Hepatocyte (in vitro differentiated cells): ENCODE results near the gene HLA-DPB1. TPM values are rescaled to one million over a fixed set of nuclear protein-coding genes. Genes with fewer than 3 reads are reported as not detected.
A peak's percentile ranks its signal among the peaks of the same experiment; 100 is the strongest.

Experiments
- DNase-seq: peaks from one replicate; pipeline ENCODE4 v3.0.0-alpha.2; 2016; ENCODE audit warnings: low spot score
- H2AFZ ChIP-seq: fragments of 200-600 bp; sonication (generic); 2 replicates; pipeline ENCODE4 v1.6.0; 2016; ENCODE audit warnings: antibody characterized with exemption, mild to moderate bottlenecking
- H3K27ac ChIP-seq: fragments of 200-600 bp; sonication (generic); 2 replicates; pipeline ENCODE4 v1.5.1; 2016; ENCODE audit warnings: mild to moderate bottlenecking
- H3K27me3 ChIP-seq: fragments of 200-600 bp; sonication (generic); 2 replicates; pipeline ENCODE4 v1.6.1; 2016
- H3K36me3 ChIP-seq: fragments of 200-600 bp; sonication (generic); replicated peaks from 2 replicates; pipeline ENCODE4 v1.5.1; 2016; ENCODE audit warnings: low read depth; ENCODE audit not compliant: insufficient read depth
- H3K4me1 ChIP-seq: fragments of 200-600 bp; sonication (generic); 2 replicates; pipeline ENCODE4 v1.5.1; 2016; ENCODE audit warnings: mild to moderate bottlenecking, moderate library complexity; ENCODE audit not compliant: insufficient read depth
- H3K4me2 ChIP-seq: fragments of 200-600 bp; sonication (generic); 2 replicates; pipeline ENCODE4 v1.6.0; 2016
- H3K4me3 ChIP-seq: fragments of 200-600 bp; sonication (generic); 2 replicates; pipeline ENCODE4 v1.5.1; 2016; ENCODE audit warnings: mild to moderate bottlenecking
- H3K79me2 ChIP-seq: fragments of 200-600 bp; sonication (generic); 2 replicates; pipeline ENCODE4 v1.6.0; 2017; ENCODE audit warnings: mild to moderate bottlenecking
- H3K9me2 ChIP-seq: fragments of 200-600 bp; sonication (generic); replicated peaks from 2 replicates; pipeline ENCODE4 v1.6.0; 2017; ENCODE audit warnings: mild to moderate bottlenecking; ENCODE audit not compliant: insufficient read depth
- H3K9me3 ChIP-seq: fragments of 200-600 bp; sonication (generic); 2 replicates; pipeline ENCODE4 v1.5.1; 2016; ENCODE audit warnings: low read depth, mild to moderate bottlenecking
- H4K20me1 ChIP-seq: fragments of 200-600 bp; sonication (generic); 2 replicates; pipeline ENCODE4 v1.6.0; 2016; ENCODE audit warnings: mild to moderate bottlenecking; ENCODE audit not compliant: insufficient read depth, poor library complexity, severe bottlenecking
- EZH2 ChIP-seq: fragments of 200-600 bp; sonication (generic); IDR thresholded peaks from 2 replicates; pipeline ENCODE4 v1.6.1; 2016; ENCODE audit warnings: antibody characterized with exemption, mild to moderate bottlenecking, borderline replicate concordance
- EZH2phosphoT487 ChIP-seq: fragments of 200-600 bp; sonication (generic); IDR thresholded peaks from one replicate; pipeline ENCODE4 v1.6.1; 2018; ENCODE audit warnings: antibody characterized with exemption, mild to moderate bottlenecking, low read depth, moderate library complexity; ENCODE audit not compliant: unreplicated experiment, severe bottlenecking
- WGBS: methylation state at CpG from one replicate; pipeline ENCODE4 v1.1.6; 2016; ENCODE audit warnings: low lambda C conversion rate; ENCODE audit errors: missing lambda C conversion rate; 5-methylcytosine and 5-hydroxymethylcytosine counted together
- polyA plus RNA-seq: library from polyadenylated mRNA; unstranded; fragments of >200 nt; fragmentation: Nextera tagmentation; extraction: Ambion mirVana; gene quantifications from 2 replicates; pipeline ENCODE4 v1.2.1, GENCODE V29; 2016
- total RNA-seq: library from RNA; depleted of rRNA; stranded (reverse); fragments of >200 nt; gene quantifications from 2 replicates; pipeline ENCODE4 v1.2.3, GENCODE V29; 2014
- TF ChIP-seq, protein P1 (sequence below): fragments of 200-600 bp; sonication (generic); IDR thresholded peaks from 2 replicates; pipeline ENCODE4 v1.5.1; 2016; ENCODE audit warnings: antibody characterized with exemption, mild to moderate bottlenecking; ENCODE audit not compliant: poor library complexity

The HLA-DPB1 gene
- total and polyA plus RNA-seq, 2 experiments from 2014 or later = 12.4 to 22.1 TPM

DNA sequence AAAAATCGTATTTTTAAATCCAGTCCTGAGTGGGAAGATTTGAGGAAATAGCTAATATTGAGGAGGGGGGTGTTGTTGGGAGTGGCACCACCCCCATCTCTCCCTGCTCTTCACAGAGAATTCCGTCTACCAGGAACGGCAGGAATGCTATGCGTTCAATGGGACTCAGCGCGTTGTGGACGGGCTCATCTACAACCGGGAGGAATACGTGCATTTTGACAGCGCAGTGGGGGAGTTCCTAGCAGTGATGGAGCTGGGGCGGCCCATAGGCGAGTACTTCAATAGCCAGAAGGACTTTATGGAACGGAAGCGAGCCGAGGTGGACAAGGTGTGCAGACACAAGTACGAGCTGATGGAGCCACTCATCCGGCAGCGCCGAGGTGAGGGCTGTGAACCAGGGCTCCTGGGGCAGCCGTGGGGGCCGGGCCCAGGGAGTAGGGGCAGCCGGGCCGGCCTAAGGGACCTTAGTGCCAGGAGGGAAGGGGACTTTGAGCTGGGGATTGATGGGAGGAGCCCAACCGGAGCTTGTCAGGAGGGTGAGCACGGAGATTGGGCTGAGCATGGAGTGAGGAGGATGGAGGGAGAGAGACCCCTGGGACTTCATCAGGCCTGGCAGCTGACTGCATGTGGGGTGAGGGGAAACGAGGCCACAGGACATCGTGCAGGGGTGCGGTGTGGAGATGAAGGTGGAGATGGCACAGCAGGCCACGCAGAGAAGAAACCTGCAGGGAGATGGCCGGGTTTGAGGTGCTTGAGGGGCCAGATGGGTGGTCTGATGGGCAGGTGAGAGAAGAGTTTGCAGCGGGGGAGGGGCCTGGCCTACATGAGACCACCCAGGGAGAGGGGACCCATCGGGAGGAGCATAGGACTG lies 41.3 kb downstream of the HLA-DPB1 start:
- Histone ChIP-seq H3K9me3 (no peaks in the 10 kb centered on the region), H3K27ac (no peak overlapping the region), H3K4me2 (peak overlapping the region; percentile 65), H3K79me2 (no peaks in the 10 kb centered on the region), H3K27me3 (peaks cover 43% of the 10 kb centered on the region), H3K4me3 (peak overlapping the region; percentile 5), H3K36me3 (no peaks in the 10 kb centered on the region), H4K20me1 (no peaks in the 10 kb centered on the region), H3K9me2 (no peaks in the 10 kb centered on the region), H3K4me1 (peaks cover 5% of the 10 kb centered on the region), H2AFZ (peak overlapping the region; percentile 49)
- peak; percentile 33 for DNase-seq
- TF ChIP-seq EZH2phosphoT487 (no peak), EZH2 (no peak)
- TF ChIP-seq, protein P1, sequence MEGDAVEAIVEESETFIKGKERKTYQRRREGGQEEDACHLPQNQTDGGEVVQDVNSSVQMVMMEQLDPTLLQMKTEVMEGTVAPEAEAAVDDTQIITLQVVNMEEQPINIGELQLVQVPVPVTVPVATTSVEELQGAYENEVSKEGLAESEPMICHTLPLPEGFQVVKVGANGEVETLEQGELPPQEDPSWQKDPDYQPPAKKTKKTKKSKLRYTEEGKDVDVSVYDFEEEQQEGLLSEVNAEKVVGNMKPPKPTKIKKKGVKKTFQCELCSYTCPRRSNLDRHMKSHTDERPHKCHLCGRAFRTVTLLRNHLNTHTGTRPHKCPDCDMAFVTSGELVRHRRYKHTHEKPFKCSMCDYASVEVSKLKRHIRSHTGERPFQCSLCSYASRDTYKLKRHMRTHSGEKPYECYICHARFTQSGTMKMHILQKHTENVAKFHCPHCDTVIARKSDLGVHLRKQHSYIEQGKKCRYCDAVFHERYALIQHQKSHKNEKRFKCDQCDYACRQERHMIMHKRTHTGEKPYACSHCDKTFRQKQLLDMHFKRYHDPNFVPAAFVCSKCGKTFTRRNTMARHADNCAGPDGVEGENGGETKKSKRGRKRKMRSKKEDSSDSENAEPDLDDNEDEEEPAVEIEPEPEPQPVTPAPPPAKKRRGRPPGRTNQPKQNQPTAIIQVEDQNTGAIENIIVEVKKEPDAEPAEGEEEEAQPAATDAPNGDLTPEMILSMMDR = no peak
- 8% methylated on average over 31 of the region's 32 CpGs for WGBS

DNA sequence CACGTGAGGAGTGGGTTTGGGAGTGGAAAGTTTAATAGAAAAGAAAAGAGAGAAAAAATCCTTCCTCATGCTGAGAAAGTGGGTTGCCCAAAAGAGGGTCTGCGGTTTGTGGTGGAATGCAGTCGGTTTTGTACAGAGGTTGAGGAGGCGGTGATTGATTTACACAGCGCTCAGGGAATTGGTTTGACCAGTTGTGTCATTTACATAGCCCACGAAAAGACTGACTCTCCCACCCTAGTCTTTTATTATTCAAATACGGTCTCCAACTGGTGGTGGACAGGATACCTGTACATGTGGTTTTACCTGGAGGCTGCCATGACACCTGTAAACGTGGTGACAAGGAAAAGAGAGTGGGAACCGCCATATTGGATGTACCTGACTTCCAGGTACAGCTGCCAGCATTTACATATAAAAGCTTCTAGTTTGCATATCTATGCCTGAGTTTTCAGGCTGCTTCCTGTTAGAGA lies 42.1 kb downstream of the HLA-DPB1 start:
- Histone ChIP-seq H3K27me3 (peaks cover 43% of the 10 kb centered on the region), H4K20me1 (no peaks in the 10 kb centered on the region), H3K27ac (no peak overlapping the region), H3K4me2 (peak overlapping the region; percentile 65), H3K9me3 (no peaks in the 10 kb centered on the region), H3K4me1 (peaks cover 5% of the 10 kb centered on the region), H3K79me2 (no peaks in the 10 kb centered on the region), H3K4me3 (no peak overlapping the region), H3K36me3 (no peaks in the 10 kb centered on the region), H2AFZ (no peak overlapping the region), H3K9me2 (no peaks in the 10 kb centered on the region)
- no peak for DNase-seq
- TF ChIP-seq EZH2 (no peak), EZH2phosphoT487 (no peak)
- TF ChIP-seq, protein P1 = no peak
- 15% methylated on average over 9 of the region's 9 CpGs for WGBS

DNA sequence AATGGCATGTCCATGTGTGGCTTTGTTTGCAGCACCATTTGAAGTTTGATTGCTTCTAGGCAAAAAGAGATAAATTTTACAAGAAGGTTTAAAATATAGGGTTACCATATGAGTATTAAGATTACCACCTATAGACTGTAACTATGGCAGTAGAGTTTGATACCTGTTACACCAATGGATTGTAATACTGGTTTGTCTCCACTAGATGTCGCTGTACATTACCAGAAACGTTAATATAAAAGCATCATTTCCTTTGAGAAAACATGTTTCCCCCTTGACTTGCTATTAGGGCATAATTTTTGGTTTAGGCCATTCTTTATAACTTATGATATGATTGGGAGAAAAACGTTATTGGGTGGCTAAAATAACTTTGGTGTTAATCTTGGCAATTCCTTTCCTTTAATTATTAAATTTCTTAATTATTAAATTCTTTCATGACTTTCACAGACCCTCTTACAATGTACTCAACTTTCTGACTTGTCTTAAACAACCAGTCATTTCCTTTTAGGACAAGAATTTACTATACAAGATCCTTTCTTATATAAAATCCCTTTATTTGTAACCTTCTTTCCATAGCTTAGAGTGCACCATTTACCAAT lies 42.8 kb downstream of the HLA-DPB1 start:
- DNase-seq = peak; percentile 69
- no peaks in the 10 kb centered on the region for H3K9me3 ChIP-seq
- WGBS = 0% methylated on average over 3 of the region's 3 CpGs
- no peaks in the 10 kb centered on the region for H4K20me1 ChIP-seq
- no peak overlapping the region for H3K27ac ChIP-seq
- H3K4me3 ChIP-seq = no peak overlapping the region
- H3K36me3 ChIP-seq = no peaks in the 10 kb centered on the region
- TF ChIP-seq EZH2 = no peak
- TF ChIP-seq, protein P1 = peak; percentile 72
- TF ChIP-seq EZH2phosphoT487 = no peak
- peaks cover 5% of the 10 kb centered on the region for H3K4me1 ChIP-seq
- H3K79me2 ChIP-seq = no peaks in the 10 kb centered on the region
- H3K27me3 ChIP-seq = peaks cover 43% of the 10 kb centered on the region
- H3K9me2 ChIP-seq = no peaks in the 10 kb centered on the region
- H3K4me2 ChIP-seq = peak overlapping the region; percentile 7
- no peak overlapping the region for H2AFZ ChIP-seq
